DMS79 (cell line): ENCODE data around the gene GSTA2.
"Not testable (repeated sequence)": the region's sequence is repeated elsewhere in the genome, so short reads cannot be mapped to it uniquely, and the experiment has no call there.

ENCODE experiments used
- DNase-seq: peaks from one replicate; lab custom pipeline; 2025; lab: John Stamatoyannopoulos, UW

The GSTA2 gene

GRCh38 chr6:52725535-52726192 lies 37.6 kb downstream of the GSTA2 start:
- no peak for DNase-seq

- no peak for DNase-seq
These were observed 38.1 kb downstream of the GSTA2 start for GRCh38 chr6:52725143-52725534.

GRCh38 chr6:52724406-52725121 lies 38.7 kb downstream of the GSTA2 start:
- no peak for DNase-seq

DNA sequence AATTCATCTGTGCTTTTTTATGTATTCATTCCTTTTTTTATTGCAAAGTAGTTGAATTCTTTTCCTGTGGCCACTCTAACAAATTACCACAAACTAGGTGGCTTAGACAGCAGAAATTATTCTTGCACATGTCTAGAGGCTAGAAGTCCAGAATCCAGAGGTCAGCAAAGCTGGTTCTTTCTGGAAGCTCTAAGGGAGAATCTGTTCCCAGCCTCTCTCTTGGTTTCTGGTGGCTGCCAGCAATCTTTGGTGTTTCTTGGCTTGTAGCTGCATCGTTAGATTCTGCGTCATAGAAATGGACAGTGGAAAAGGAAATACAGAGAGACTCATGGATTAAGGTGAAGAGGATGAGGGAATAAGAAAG lies 39.3 kb downstream of the GSTA2 start:
- no peak for DNase-seq

DNA sequence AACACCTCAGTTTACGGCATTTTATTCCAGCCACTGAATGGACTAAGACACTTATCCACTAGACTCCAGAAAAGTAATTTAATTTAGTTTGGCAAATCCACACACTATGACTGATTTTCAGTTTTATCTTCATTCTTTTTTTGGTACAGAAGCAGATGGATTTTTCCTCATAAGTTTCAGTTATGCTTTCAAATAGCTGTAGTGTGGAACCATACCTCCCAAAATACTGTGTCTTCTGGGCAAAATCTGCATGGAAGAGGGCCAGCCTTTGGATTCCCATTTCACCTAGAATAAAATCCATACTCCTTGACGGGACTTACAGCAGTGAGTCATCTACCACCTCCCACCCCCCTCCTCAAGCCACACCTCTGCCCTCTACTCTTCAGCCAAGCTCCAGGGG lies 43.0 kb downstream of the GSTA2 start:
- no peak for DNase-seq

DNA sequence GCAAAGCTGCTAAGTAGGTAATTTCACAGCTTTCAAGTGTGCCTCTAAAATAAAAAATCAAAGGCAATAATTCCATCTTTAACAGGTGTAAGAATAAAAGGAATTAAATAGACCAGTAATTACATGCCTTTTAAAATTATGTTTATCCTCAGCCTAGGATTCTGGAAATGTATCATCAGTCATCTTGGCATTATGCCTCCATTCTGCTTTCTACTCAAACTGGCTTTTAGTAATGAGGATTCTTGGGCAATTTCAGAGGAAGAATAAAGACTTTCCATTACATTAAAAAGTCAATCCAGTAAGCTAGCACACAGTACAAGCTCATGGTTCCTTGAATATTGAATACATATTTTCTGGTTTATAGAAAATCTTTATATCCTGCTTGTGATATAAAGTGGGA lies 44.7 kb downstream of the GSTA2 start:
- DNase-seq = no peak

- not testable (repeated sequence) for DNase-seq
These were observed 48.5 kb downstream of the GSTA2 start for GRCh38 chr6:52714761-52715160.

DNA sequence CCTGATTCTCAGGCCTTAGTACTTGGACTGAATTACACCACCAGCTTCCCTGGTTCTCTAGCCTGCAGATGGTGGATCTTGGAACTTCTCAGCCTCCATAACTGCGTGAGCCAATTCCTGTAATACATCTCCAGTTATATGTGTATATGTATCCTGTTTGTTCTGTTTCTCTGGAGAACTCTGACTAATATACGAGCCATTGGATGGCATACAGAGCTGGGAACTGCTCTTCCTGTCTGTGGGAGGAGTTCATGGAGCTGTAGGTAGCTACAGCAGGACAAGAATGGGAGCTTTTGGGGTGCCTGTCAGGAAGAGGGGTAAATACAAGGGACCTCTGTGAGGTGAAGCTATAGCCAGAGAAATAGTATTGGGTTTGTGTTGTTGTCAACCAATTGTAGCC lies 51.1 kb downstream of the GSTA2 start:
- no peak for DNase-seq

DNA sequence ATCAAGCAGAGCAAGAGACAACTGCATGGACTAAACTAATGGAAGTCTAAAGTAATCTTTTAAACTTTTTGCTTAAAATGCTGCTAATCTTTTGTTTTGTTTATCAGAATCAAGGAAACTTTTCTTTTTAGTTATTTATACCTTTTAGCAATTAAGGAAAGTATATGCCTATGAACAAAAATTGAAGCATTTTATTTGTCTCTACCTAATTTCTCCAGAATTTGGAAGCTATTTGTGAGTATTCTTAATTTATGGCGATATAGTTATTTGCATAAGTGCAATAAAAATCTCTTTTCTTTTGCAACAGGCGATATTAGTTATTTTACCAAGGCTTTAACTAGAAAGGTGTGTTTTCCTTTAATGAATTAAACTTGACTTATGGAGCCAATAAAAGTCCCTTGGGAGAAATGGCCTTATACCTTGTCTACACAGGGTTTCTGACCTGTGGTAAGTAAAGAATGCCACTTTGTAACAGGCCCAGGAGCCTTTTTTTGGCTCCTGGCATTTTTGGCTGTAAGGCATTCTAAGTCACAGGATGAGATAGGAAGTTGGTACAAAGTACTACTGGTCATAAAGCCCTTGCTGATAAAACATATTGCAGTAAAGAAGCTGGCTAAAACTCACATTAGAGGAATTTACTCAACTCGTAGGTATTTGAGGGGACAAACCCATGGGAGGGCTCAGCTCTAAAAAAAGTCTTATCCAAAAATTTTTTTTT lies 55.2 kb downstream of the GSTA2 start:
- no peak for DNase-seq

- DNase-seq = no peak
These were observed 57.3 kb downstream of the GSTA2 start for GRCh38 chr6:52706001-52706400.

GRCh38 chr6:52704781-52705502 lies 58.3 kb downstream of the GSTA2 start:
- not testable (repeated sequence) for DNase-seq

GRCh38 chr6:52704060-52704459 lies 59.2 kb downstream of the GSTA2 start:
- no peak for DNase-seq
